ENCODE data around the gene SORCS1. TPM values are rescaled to one million over a fixed set of nuclear protein-coding genes. Genes with fewer than 3 reads are reported as not detected.
A peak's percentile ranks its signal among the peaks of the same experiment; 100 is the strongest.

The SORCS1 gene
- total and polyA plus RNA-seq, 12 donors, result 0.18 to 11.1 (median 1.1) TPM

- intact Hi-C loops (cut with DNase I), result no loop called here
- no peak for TF ChIP-seq POLR2A (IDR thresholded peaks at IDR 0.05)
- peak in 5 of 6 experiments; percentile 6 to 35 (median 16) for TF ChIP-seq CTCF (IDR thresholded peaks at IDR 0.05)
- no peak overlapping the region for H3K27ac ChIP-seq
- H3K36me3 ChIP-seq (replicated peaks in 1 of 2), result no peaks in the 10 kb centered on the region
- no peaks in the 10 kb centered on the region for H3K9me3 ChIP-seq (replicated peaks in 1 of 3)
- no peak for DNase-seq
- WGBS, 4 donors, result 25 to 42% (median 30%) methylated on average over 5 of the region's 5 CpGs
- no peaks in the 10 kb centered on the region for H3K27me3 ChIP-seq
- H3K4me1 ChIP-seq (replicated peaks in 1 of 2), result no peaks in the 10 kb centered on the region
- H3K4me3 ChIP-seq, result no peak overlapping the region
Measured at GRCh38 chr10:106571192-106571946, 593.1 kb downstream of the SORCS1 start.

DNA sequence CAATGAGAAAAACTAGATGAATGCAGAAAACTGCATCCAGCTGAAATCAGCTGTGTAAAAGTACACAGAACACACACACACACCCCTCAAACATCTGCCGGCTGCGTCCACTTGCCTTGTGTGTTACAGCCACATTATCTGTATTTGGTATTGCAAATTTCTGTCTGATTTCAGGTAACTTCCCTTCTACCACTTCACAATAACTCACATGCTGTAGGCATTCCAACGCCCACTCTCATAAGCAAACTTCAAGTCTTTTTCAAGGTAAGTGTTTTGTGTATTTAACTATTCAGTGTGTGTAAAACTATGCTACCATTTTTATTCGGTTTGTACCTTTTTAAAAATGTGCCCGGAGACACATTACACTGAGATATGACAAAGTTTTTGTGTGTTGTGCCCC, 594.2 kb downstream of the SORCS1 start:
- 79 to 85% (median 82%) methylated on average over 5 of the region's 5 CpGs for WGBS, 4 donors
- Histone ChIP-seq H3K27me3 (no peaks in the 10 kb centered on the region), H3K9me3 (replicated peaks in 1 of 3) (no peaks in the 10 kb centered on the region), H3K36me3 (replicated peaks in 1 of 2) (no peaks in the 10 kb centered on the region), H3K27ac (no peak overlapping the region), H3K4me3 (no peak overlapping the region), H3K4me1 (replicated peaks in 1 of 2) (no peaks in the 10 kb centered on the region)
- TF ChIP-seq POLR2A (IDR thresholded peaks at IDR 0.05), result no peak
- TF ChIP-seq CTCF (IDR thresholded peaks at IDR 0.05), result no peak
- intact Hi-C loops (cut with DNase I), result no loop called here
- no peak for DNase-seq

GRCh38 chr10:106567629-106568028, 596.9 kb downstream of the SORCS1 start:
- Histone ChIP-seq H3K4me1 (replicated peaks in 1 of 2) (no peaks in the 10 kb centered on the region), H3K4me3 (no peak overlapping the region), H3K9me3 (replicated peaks in 1 of 3) (no peaks in the 10 kb centered on the region), H3K27ac (no peak overlapping the region), H3K36me3 (replicated peaks in 1 of 2) (no peaks in the 10 kb centered on the region), H3K27me3 (no peaks in the 10 kb centered on the region)
- DNase-seq, result no peak
- WGBS, 4 donors, result 65 to 85% (median 79%) methylated on average over 4 of the region's 4 CpGs
- intact Hi-C loops (cut with DNase I), result no loop called here
- no peak for TF ChIP-seq POLR2A (IDR thresholded peaks at IDR 0.05)

- Histone ChIP-seq H3K9me3 (replicated peaks in 1 of 3) (no peaks in the 10 kb centered on the region), H3K4me3 (no peak overlapping the region), H3K27ac (no peak overlapping the region), H3K4me1 (replicated peaks in 1 of 2) (no peaks in the 10 kb centered on the region), H3K36me3 (replicated peaks in 1 of 2) (no peaks in the 10 kb centered on the region), H3K27me3 (no peaks in the 10 kb centered on the region)
- peak in 2 of 7 donors; percentile 16 to 20 for DNase-seq
- intact Hi-C loops (cut with DNase I), result no loop called here
- TF ChIP-seq POLR2A (IDR thresholded peaks at IDR 0.05) (no peak), CTCF (IDR thresholded peaks at IDR 0.05) (no peak)
- 29 to 46% (median 40%) methylated on average over 3 of the region's 3 CpGs for WGBS, 4 donors
Measured at GRCh38 chr10:106566873-106567272, 597.6 kb downstream of the SORCS1 start.

- TF ChIP-seq CTCF (IDR thresholded peaks at IDR 0.05) (no peak), POLR2A (IDR thresholded peaks at IDR 0.05) (no peak)
- no peak for DNase-seq
- Histone ChIP-seq H3K27me3 (no peaks in the 10 kb centered on the region), H3K36me3 (replicated peaks in 1 of 2) (no peaks in the 10 kb centered on the region), H3K27ac (no peak overlapping the region), H3K9me3 (replicated peaks in 1 of 3) (no peaks in the 10 kb centered on the region), H3K4me3 (no peak overlapping the region), H3K4me1 (replicated peaks in 1 of 2) (no peaks in the 10 kb centered on the region)
- intact Hi-C loops (cut with DNase I), result no loop called here
- 84 to 94% (median 88%) methylated on average over 3 of the region's 3 CpGs for WGBS, 4 donors
Measured at GRCh38 chr10:106565546-106565945, 599.0 kb downstream of the SORCS1 start.
